ENCODE data around the gene ANKLE1. TPM values are rescaled to one million over a fixed set of nuclear protein-coding genes. Genes with fewer than 3 reads are reported as not detected.

The ANKLE1 gene
- total RNA-seq, 2 donors from 2014 or later = 0.51 TPM; not detected in 1

- H3K4me3 ChIP-seq = peak overlapping the region; percentile 55 to 78
- peak overlapping the region; percentile 91 to 96 for H3K27ac ChIP-seq
- H3K4me1 ChIP-seq = peaks cover 0 to 50% of the 10 kb centered on the region in 2 donors
- no peaks in the 10 kb centered on the region for H3K9me3 ChIP-seq
- no peak for TF ChIP-seq CTCF (IDR thresholded peaks at IDR 0.05)
- DNase-seq (ENCODE audit: low spot score) = no peak
- no peaks in the 10 kb centered on the region for H3K27me3 ChIP-seq
- peaks cover 6% of the 10 kb centered on the region for H3K36me3 ChIP-seq
These were observed 20.9 kb downstream of the ANKLE1 start for GRCh38 chr19:17302391-17303166.

- H3K36me3 ChIP-seq = peaks cover 2% of the 10 kb centered on the region
- H3K4me3 ChIP-seq = peak within 1 kb of the TSS; percentile 55 to 78
- peak within 1 kb of the TSS; percentile 91 to 96 for H3K27ac ChIP-seq
- no peaks in the 10 kb centered on the region for H3K27me3 ChIP-seq
- H3K9me3 ChIP-seq = no peaks in the 10 kb centered on the region
- peak; percentile 98 for DNase-seq (ENCODE audit: low spot score)
- TF ChIP-seq CTCF (IDR thresholded peaks at IDR 0.05) = peak; percentile 67 to 69
- H3K4me1 ChIP-seq = peaks cover 0 to 55% of the 10 kb centered on the region in 2 donors
These were observed 21.7 kb downstream of the ANKLE1 start, which contains the start of gene ABHD8 for GRCh38 chr19:17303167-17303939. Gene ABHD8, minus strand, starts transcription at chr19:17303425. Its CDS starts 1,809 bp downstream, at chr19:17301616.

- Histone ChIP-seq H3K27ac (peak overlapping the region; percentile 91 to 96), H3K4me1 (peaks cover 0 to 57% of the 10 kb centered on the region in 2 donors), H3K27me3 (no peaks in the 10 kb centered on the region), H3K36me3 (no peaks in the 10 kb centered on the region), H3K4me3 (peak overlapping the region in 1 of 2 donors; percentile 78), H3K9me3 (no peaks in the 10 kb centered on the region)
- DNase-seq (ENCODE audit: low spot score) = no peak
- no peak for TF ChIP-seq CTCF (IDR thresholded peaks at IDR 0.05)
These were observed 22.2 kb downstream of the ANKLE1 start for GRCh38 chr19:17303940-17304267.

GRCh38 chr19:17304386-17305215 is 22.9 kb downstream of the ANKLE1 start:
- TF ChIP-seq CTCF (IDR thresholded peaks at IDR 0.05) = no peak
- no peaks in the 10 kb centered on the region for H3K9me3 ChIP-seq
- no peak for DNase-seq (ENCODE audit: low spot score)
- H3K4me1 ChIP-seq = peaks cover 0 to 59% of the 10 kb centered on the region in 2 donors
- H3K36me3 ChIP-seq = no peaks in the 10 kb centered on the region
- no peaks in the 10 kb centered on the region for H3K27me3 ChIP-seq
- H3K4me3 ChIP-seq = peak overlapping the region in 1 of 2 donors; percentile 55
- peak overlapping the region; percentile 91 to 96 for H3K27ac ChIP-seq

- Histone ChIP-seq H3K27ac (peak overlapping the region; percentile 91 to 96), H3K27me3 (no peaks in the 10 kb centered on the region), H3K36me3 (no peaks in the 10 kb centered on the region), H3K9me3 (no peaks in the 10 kb centered on the region), H3K4me3 (peak overlapping the region; percentile 55 to 77), H3K4me1 (peaks cover 0 to 64% of the 10 kb centered on the region in 2 donors)
- DNase-seq (ENCODE audit: low spot score) = no peak
- no peak for TF ChIP-seq CTCF (IDR thresholded peaks at IDR 0.05)
These were observed 23.5 kb downstream of the ANKLE1 start for GRCh38 chr19:17305216-17305516.
